ENCODE data around the gene SUFU. TPM values are rescaled to one million over a fixed set of nuclear protein-coding genes. Genes with fewer than 3 reads are reported as not detected.

Gene SUFU
- total RNA-seq, 2 donors from 2014 or later = 3.1 to 6.6 TPM

DNA sequence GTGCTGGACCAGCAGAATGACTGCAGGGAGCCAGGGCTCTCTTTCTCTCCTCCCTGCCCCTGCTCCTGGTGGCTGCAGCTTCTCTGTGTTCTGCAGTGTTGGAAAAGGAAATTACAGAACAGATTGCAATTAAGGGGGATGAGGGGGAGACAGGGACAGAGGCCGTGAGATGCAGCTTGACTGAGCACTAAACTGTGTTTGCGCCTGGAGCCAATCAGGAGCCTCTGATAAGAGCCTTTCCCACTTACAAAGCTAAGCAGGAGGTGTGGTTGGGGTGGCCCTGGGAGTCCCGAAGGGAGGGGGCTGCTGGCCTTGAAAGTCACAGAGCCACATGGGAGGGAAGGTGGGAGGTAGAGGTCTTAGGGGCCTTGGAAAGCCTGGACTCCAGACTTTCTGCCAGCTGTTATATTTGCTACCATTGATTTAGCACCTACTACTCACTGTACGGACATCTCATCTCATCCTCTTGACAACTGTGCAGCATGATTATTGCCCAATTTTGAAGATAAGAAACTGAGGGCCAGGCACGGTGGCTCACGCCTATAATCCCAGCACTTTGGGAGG lies 167.2 kb downstream of the SUFU start:
- no peak for ATAC-seq
- Histone ChIP-seq H3K36me3 (replicated peaks in 1 of 2; ENCODE audit: insufficient read depth in 1 of 2, low read depth in 2 of 2) (no peaks in the 10 kb centered on the region), H3K27ac (peak overlapping the region; percentile 86 to 95 (median 94)), H3K27me3 (no peaks in the 10 kb centered on the region), H3K9me3 (no peaks in the 10 kb centered on the region), H3K4me1 (peaks cover 43% of the 10 kb centered on the region), H3K4me3 (no peak overlapping the region)
- intact Hi-C loops (cut with DNase I) = no loop called here
- 39 to 41% methylated on average over 6 of the region's 6 CpGs for WGBS, 2 donors
- TF ChIP-seq POLR2A (IDR thresholded peaks at IDR 0.05) = no peak
- TF ChIP-seq, protein P1, sequence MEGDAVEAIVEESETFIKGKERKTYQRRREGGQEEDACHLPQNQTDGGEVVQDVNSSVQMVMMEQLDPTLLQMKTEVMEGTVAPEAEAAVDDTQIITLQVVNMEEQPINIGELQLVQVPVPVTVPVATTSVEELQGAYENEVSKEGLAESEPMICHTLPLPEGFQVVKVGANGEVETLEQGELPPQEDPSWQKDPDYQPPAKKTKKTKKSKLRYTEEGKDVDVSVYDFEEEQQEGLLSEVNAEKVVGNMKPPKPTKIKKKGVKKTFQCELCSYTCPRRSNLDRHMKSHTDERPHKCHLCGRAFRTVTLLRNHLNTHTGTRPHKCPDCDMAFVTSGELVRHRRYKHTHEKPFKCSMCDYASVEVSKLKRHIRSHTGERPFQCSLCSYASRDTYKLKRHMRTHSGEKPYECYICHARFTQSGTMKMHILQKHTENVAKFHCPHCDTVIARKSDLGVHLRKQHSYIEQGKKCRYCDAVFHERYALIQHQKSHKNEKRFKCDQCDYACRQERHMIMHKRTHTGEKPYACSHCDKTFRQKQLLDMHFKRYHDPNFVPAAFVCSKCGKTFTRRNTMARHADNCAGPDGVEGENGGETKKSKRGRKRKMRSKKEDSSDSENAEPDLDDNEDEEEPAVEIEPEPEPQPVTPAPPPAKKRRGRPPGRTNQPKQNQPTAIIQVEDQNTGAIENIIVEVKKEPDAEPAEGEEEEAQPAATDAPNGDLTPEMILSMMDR (IDR thresholded peaks at IDR 0.05) = no peak
- peak in 2 of 4 donors; percentile 46 to 63 for DNase-seq

GRCh38 chr10:102673236-102673818 lies 169.6 kb downstream of the SUFU start:
- Histone ChIP-seq H3K27ac (peak overlapping the region in 2 of 4 donors; percentile 19 to 72), H3K36me3 (replicated peaks in 1 of 2; ENCODE audit: insufficient read depth in 1 of 2, low read depth in 2 of 2) (no peaks in the 10 kb centered on the region), H3K4me1 (peaks cover 54% of the 10 kb centered on the region), H3K4me3 (no peak overlapping the region), H3K27me3 (no peaks in the 10 kb centered on the region), H3K9me3 (no peaks in the 10 kb centered on the region)
- DNase-seq (no peak), ATAC-seq (no peak)
- intact Hi-C loops (cut with DNase I) = no loop called here
- WGBS, 2 donors = 84 to 86% methylated on average over 13 of the region's 13 CpGs
- TF ChIP-seq, protein P1 (IDR thresholded peaks at IDR 0.05) = no peak
- no peak for TF ChIP-seq POLR2A (IDR thresholded peaks at IDR 0.05)

- Histone ChIP-seq H3K9me3 (no peaks in the 10 kb centered on the region), H3K27ac (peak overlapping the region in 2 of 4 donors; percentile 19 to 72), H3K27me3 (no peaks in the 10 kb centered on the region), H3K4me3 (no peak overlapping the region), H3K4me1 (peaks cover 54% of the 10 kb centered on the region), H3K36me3 (replicated peaks in 1 of 2; ENCODE audit: insufficient read depth in 1 of 2, low read depth in 2 of 2) (no peaks in the 10 kb centered on the region)
- peak in 3 of 4 donors; percentile 43 to 70 (median 49) for DNase-seq
- intact Hi-C loops (cut with DNase I) = no loop called here
- TF ChIP-seq POLR2A (IDR thresholded peaks at IDR 0.05) = peak in 1 of 3 donors; percentile 34
- TF ChIP-seq, protein P1 (IDR thresholded peaks at IDR 0.05) = no peak
- no peak for ATAC-seq
- whole genome bisulfite sequencing, 2 donors = 36 to 37% methylated on average over 19 of the region's 19 CpGs
These were observed 170.2 kb downstream of the SUFU start for GRCh38 chr10:102673819-102674511.

DNA sequence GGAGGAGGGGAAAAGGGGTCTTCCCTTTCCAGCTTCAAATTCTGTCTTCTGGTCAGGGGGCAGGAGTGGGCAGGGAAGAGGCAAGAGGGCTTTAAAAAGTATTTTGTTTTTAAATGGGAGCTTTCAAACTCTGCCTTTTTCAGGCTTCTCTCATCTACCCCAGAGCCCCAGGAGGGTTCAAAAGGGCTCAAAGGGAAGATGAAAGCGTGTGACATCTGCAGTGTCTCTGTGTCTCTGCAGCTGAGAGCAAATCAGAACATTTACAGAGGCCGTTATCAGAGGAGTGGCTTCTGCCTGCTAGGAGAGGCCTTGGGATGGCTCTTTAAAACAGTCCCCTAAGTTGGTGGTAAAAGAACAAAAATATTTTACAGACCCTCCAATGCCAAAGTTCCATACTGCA lies 170.8 kb downstream of the SUFU start:
- DNase-seq (no peak), ATAC-seq (no peak)
- no peaks in the 10 kb centered on the region for H3K36me3 ChIP-seq (replicated peaks in 1 of 2; ENCODE audit: insufficient read depth in 1 of 2, low read depth in 2 of 2)
- H3K4me3 ChIP-seq = no peak overlapping the region
- H3K9me3 ChIP-seq = no peaks in the 10 kb centered on the region
- whole genome bisulfite sequencing, 2 donors = 81 to 91% methylated on average over 2 of the region's 2 CpGs
- intact Hi-C loops (cut with DNase I) = no loop called here
- TF ChIP-seq, protein P1 (IDR thresholded peaks at IDR 0.05) = no peak
- no peak for TF ChIP-seq POLR2A (IDR thresholded peaks at IDR 0.05)
- peak overlapping the region in 2 of 4 donors; percentile 19 to 72 for H3K27ac ChIP-seq
- H3K27me3 ChIP-seq = no peaks in the 10 kb centered on the region
- H3K4me1 ChIP-seq = peaks cover 52% of the 10 kb centered on the region
